K562 (cell line): ENCODE data around the gene RELA. TPM values are rescaled to one million over a fixed set of nuclear protein-coding genes. Genes with fewer than 3 reads are reported as not detected.
"Not testable (repeated sequence)": the region's sequence is repeated elsewhere in the genome, so short reads cannot be mapped to it uniquely, and the experiment has no call there.

Experiments
- ATAC-seq: fragments of 200-7000 bp; cut with Tn5 transposase; 3 replicates; pipeline ENCODE4 v1.9.1; 2020; ENCODE audit warnings: moderate library complexity
- BruUV-seq: library from RNA; stranded (reverse); fragments of 400-500 nt; replicated peaks from 2 replicates; lab custom pipeline; 2021; lab: Mats Ljungman, UMichigan
- CTCF ChIA-PET: fragments of 300-600 bp; formaldehyde crosslinking; extraction: SDS; loops from one replicate; lab custom pipeline; 2021; ENCODE audit warnings: low intra/inter-chr PET ratio; lab: Yijun Ruan, JAX
- POLR2A ChIA-PET: fragments of 300-600, 350-650 bp; sonication (Branson Sonifier 250); formaldehyde crosslinking; extraction: SDS; loops from one replicate; lab custom pipeline; 2021; ENCODE audit warnings: antibody characterized with exemption, inconsistent platforms; lab: Yijun Ruan, JAX
- DNase-seq, 4 experiments: peaks; one replicate each; pipeline versions ENCODE4 v3.0.0 to v3.0.0-alpha.2; 2011 to 2018; ENCODE audit warnings: low spot score in 3 of 4, mixed read lengths in 3 of 4; ENCODE audit errors: extremely low read depth in 1 of 4
- FAIRE-seq: peaks from 2 replicates; lab custom pipeline; 2011; peaks lifted over from hg19 to GRCh38; lab: Jason Lieb, UNC
- H2AFZ ChIP-seq: 2 replicates; pipeline ENCODE4 v1.6.0; 2011; ENCODE audit warnings: low read depth, low read length, control low read depth, inconsistent platforms
- H3K27ac ChIP-seq: fragments of 200-600 bp; 3 replicates; pipeline ENCODE4 v1.8.0; 2011; ENCODE audit warnings: low read depth, mild to moderate bottlenecking, control low read depth, inconsistent platforms, low read length, moderate library complexity, mixed read lengths; ENCODE audit errors: extremely low read depth
- H3K27me3 ChIP-seq, 2 experiments: fragments of 300-600 bp in 1 of 2; 2 replicates in 1 of 2; 3 replicates in 1 of 2; pipeline versions ENCODE4 v1.6.0 to v1.8.0; 2011; ENCODE audit warnings: inconsistent platforms in 2 of 2, low read length in 2 of 2, mild to moderate bottlenecking in 1 of 2, mixed read lengths in 1 of 2, moderate library complexity in 1 of 2; ENCODE audit not compliant: control insufficient read depth in 2 of 2, insufficient read depth in 2 of 2
- H3K36me3 ChIP-seq: fragments of 300-600 bp; 3 replicates; pipeline ENCODE4 v1.8.0; 2011; ENCODE audit warnings: mild to moderate bottlenecking, low read length, inconsistent platforms; ENCODE audit not compliant: control insufficient read depth, insufficient read depth
- H3K4me1 ChIP-seq, 2 experiments: fragments of 200-600 bp in 1 of 2; replicated peaks in 1 of 2; 2 replicates in 1 of 2; 3 replicates in 1 of 2; pipeline versions ENCODE4 v1.5.1 to v1.8.0; 2011; ENCODE audit warnings: inconsistent platforms in 2 of 2, low read length in 2 of 2, mild to moderate bottlenecking in 1 of 2, mixed read lengths in 1 of 2, moderate library complexity in 1 of 2; ENCODE audit not compliant: control insufficient read depth in 2 of 2, insufficient read depth in 2 of 2
- H3K4me2 ChIP-seq: 2 replicates; pipeline ENCODE4 v1.6.1; 2011; ENCODE audit warnings: low read length, control low read depth, inconsistent platforms, mixed read lengths; ENCODE audit not compliant: insufficient read depth
- H3K4me3 ChIP-seq: fragments of 200-600 bp; sonication (generic), shearing (Covaris generic); 2 replicates; pipeline ENCODE4 v1.5.1; 2016; ENCODE audit warnings: control low read depth, inconsistent platforms
- H3K79me2 ChIP-seq: fragments of 200-600 bp; 3 replicates; pipeline ENCODE4 v1.8.0; 2011; ENCODE audit warnings: low read length, inconsistent platforms; ENCODE audit not compliant: control insufficient read depth, insufficient read depth
- H3K9ac ChIP-seq, 2 experiments: 2 replicates each; pipeline versions ENCODE4 v1.6.0 to v1.6.1; 2011; ENCODE audit warnings: low read depth in 2 of 2, low read length in 2 of 2, control low read depth in 1 of 2, inconsistent platforms in 1 of 2, mild to moderate bottlenecking in 1 of 2, mixed read lengths in 1 of 2; ENCODE audit not compliant: insufficient read depth in 1 of 2
- H3K9me1 ChIP-seq: one replicate; pipeline ENCODE4 v1.6.0; 2011; ENCODE audit warnings: inconsistent platforms, mild to moderate bottlenecking, low read length, moderate library complexity; ENCODE audit not compliant: control insufficient read depth, insufficient read depth
- H3K9me3 ChIP-seq: replicated peaks from 2 replicates; pipeline ENCODE4 v1.5.1; 2011; ENCODE audit warnings: low read depth, low read length, inconsistent platforms; ENCODE audit not compliant: control insufficient read depth, insufficient read depth
- H4K20me1 ChIP-seq: replicated peaks from 2 replicates; pipeline ENCODE4 v1.6.1; 2011; ENCODE audit warnings: low read length, inconsistent platforms, mixed read lengths; ENCODE audit not compliant: control insufficient read depth, insufficient read depth
- POLR2G ChIP-seq: fragments of 200-400 bp; formaldehyde crosslinking; IDR thresholded peaks from 2 replicates; pipeline ENCODE4 v1.6.1; 2017; ENCODE audit warnings: low read depth, mild to moderate bottlenecking, antibody characterized with exemption, low read length, moderate library complexity
- ZNF121 ChIP-seq: sonication (generic); formaldehyde crosslinking; conservative IDR thresholded peaks from 2 replicates; pipeline ENCODE4 v1.8.0; 2022; ENCODE audit warnings: missing genetic modification reagents
- WGBS: fragments of 100-300 bp; shearing (Covaris generic); methylation state at CpG from one replicate; pipeline ENCODE4 v1.1.6; 2016; ENCODE audit warnings: low coverage, mixed read lengths; ENCODE audit not compliant: insufficient coverage; ENCODE audit errors: missing lambda C conversion rate; 5-methylcytosine and 5-hydroxymethylcytosine counted together
- in situ Hi-C: fragments of 300-500 bp; cut with MboI; formaldehyde crosslinking; loops from 4 replicates; pipeline ENCODE4 v1.15.0; 2018; ENCODE audit warnings: inconsistent platforms, mixed read lengths
- intact Hi-C: fragments of 100-400 bp; cut with micrococcal nuclease; formaldehyde crosslinking; loops from 2 replicates; pipeline ENCODE4 v1.14.2; 2022
- polyA plus RNA-seq, 8 experiments: library from polyadenylated mRNA; depleted of rRNA in 4 of 8; stranded (reverse) in 5 of 8; unstranded in 3 of 8; fragments of >200 nt; fragmentation: Nextera tagmentation in 2 of 8; fragmentation: Illumina TruSeq in 1 of 8; extraction: Ambion mirVana in 2 of 8; extraction: Trizol in 1 of 8; gene quantifications; 2 replicates each; pipeline versions ENCODE4 v1.2.1 to v1.2.3, GENCODE V29; 2011 to 2014; ENCODE audit warnings: inconsistent platforms in 1 of 8, missing spikeins in 1 of 8
- total RNA-seq, 7 experiments: library from RNA; depleted of rRNA in 6 of 7; stranded (reverse); fragments of >200 nt in 6 of 7; fragmentation: Illumina TruSeq in 2 of 7; extraction: Trizol in 2 of 7; gene quantifications; 2 replicates each; pipeline versions ENCODE4 v1.2.1 to v1.2.3, GENCODE V29; 2011 to 2021; ENCODE audit warnings: low replicate concordance in 1 of 7

The RELA gene
- total and polyA plus RNA-seq, 9 of the 15 experiments (the other 6 are each of a cell fraction or from before 2014, with no cell fraction given) = 6.0 to 67.4 (median 20.6) TPM

- TF ChIP-seq POLR2G = peak; percentile 28; the same call in 1 of the 2 replicates
Measured at GRCh38 chr11:65661599-65662246, 993 bp downstream of the RELA start (continued).

DNA sequence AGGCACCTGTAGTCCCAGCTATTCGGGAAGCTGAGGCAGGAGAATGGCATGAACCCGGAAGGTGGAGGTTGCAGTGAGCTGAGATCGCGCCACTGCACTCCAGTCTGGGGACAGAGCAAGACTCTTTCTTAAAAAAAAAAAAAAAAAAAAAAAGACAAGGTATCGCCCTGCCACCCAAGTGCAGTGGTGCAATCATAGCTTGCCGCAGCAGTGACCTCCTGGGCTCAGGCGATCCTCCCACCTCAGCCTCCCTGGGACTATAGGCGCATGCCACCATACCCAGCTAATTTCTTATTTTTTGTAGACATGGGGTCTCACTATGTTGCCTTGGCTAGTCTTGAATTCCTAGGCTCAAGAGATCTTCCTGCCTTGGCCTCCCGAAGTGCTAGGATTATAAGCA is 1.8 kb downstream of the RELA start:
- BruUV-seq, H2AFZ ChIP-seq, H3K9me1 ChIP-seq, H3K4me2 ChIP-seq, H3K9ac ChIP-seq, H4K20me1 ChIP-seq, DNase-seq, H3K4me3 ChIP-seq, H3K27me3 ChIP-seq: not testable (repeated sequence)
- peaks cover 56% of the 10 kb centered on the region for H3K36me3 ChIP-seq
- peaks cover 25% of the 10 kb centered on the region for H3K79me2 ChIP-seq
- H3K4me1 ChIP-seq = peaks cover 7 to 20% of the 10 kb centered on the region in 2 experiments; a peak in 4 of 5 replicates
- TF ChIP-seq ZNF121 (CRISPR knock-in tag) = peak; percentile 41; the same call in 1 of the 2 replicates
- TF ChIP-seq, all 486 proteins: peak for 1; not testable (repeated sequence) for 485
- ATAC-seq, FAIRE-seq, H3K27ac ChIP-seq, in situ Hi-C loops, H3K9me3 ChIP-seq, intact Hi-C loops, CTCF ChIA-PET: not testable (repeated sequence)
- POLR2A ChIA-PET = interaction anchor here (0.6 kb wide), 2 partner anchors 141 to 1098 kb away, joined by 3 read pairs; no protein-coding TSS in a partner anchor
- WGBS = 96% methylated on average over 4 of the region's 9 CpGs
